Endothelial cell of umbilical vein (primary cell): ENCODE data around the gene FAM221B. TPM values are rescaled to one million over a fixed set of nuclear protein-coding genes. Genes with fewer than 3 reads are reported as not detected.

ENCODE experiments used
- BruUV-seq: library from RNA; stranded (reverse); fragments of 400-500 nt; replicated peaks from 2 replicates; lab custom pipeline; 2021; lab: Mats Ljungman, UMichigan
- CTCF ChIA-PET: fragments of 300-600, 350-600 bp; sonication (Branson Sonifier 250); formaldehyde crosslinking; loops from one replicate; lab custom pipeline; 2021; ENCODE audit warnings: antibody characterized with exemption, inconsistent platforms; lab: Charles Lee
- POLR2A ChIA-PET: fragments of 300-600, 350-600 bp; sonication (Branson Sonifier 250); formaldehyde crosslinking; loops from one replicate; lab custom pipeline; 2021; ENCODE audit warnings: antibody characterized with exemption, inconsistent platforms; lab: Charles Lee
- DNase-seq: peaks from one replicate; pipeline ENCODE4 v3.0.0-alpha.2; 2011; ENCODE audit warnings: low read depth, low spot score
- FAIRE-seq: peaks from 2 replicates; lab custom pipeline; 2011; peaks lifted over from hg19 to GRCh38; lab: Jason Lieb, UNC
- H2AFZ ChIP-seq: 2 replicates; pipeline ENCODE4 v1.6.0; 2012; ENCODE audit warnings: low read depth, low read length, control low read depth, inconsistent platforms
- H3K27ac ChIP-seq: 2 replicates; pipeline ENCODE4 v1.5.1; 2011; ENCODE audit warnings: low read depth, mild to moderate bottlenecking, control low read depth, low read length, moderate library complexity; ENCODE audit not compliant: insufficient read depth
- H3K27me3 ChIP-seq, 2 experiments: 2 replicates each; pipeline versions ENCODE4 v1.6.0 to v1.6.1; 2011; ENCODE audit warnings: low read length in 2 of 2, mixed read lengths in 1 of 2; ENCODE audit not compliant: control insufficient read depth in 2 of 2, insufficient read depth in 2 of 2
- H3K36me3 ChIP-seq, 2 experiments: 2 replicates in 1 of 2; 3 replicates in 1 of 2; pipeline ENCODE4 v1.5.1; 2011; ENCODE audit warnings: low read length in 2 of 2, mild to moderate bottlenecking in 1 of 2, moderate library complexity in 1 of 2; ENCODE audit not compliant: control insufficient read depth in 2 of 2, insufficient read depth in 2 of 2; ENCODE audit errors: extremely low read depth in 1 of 2
- H3K4me1 ChIP-seq: 3 replicates; pipeline ENCODE4 v1.5.1; 2011; ENCODE audit warnings: mild to moderate bottlenecking, low read length; ENCODE audit not compliant: control insufficient read depth, insufficient read depth; ENCODE audit errors: extremely low read depth
- H3K4me2 ChIP-seq: 2 replicates; pipeline ENCODE4 v1.6.1; 2011; ENCODE audit warnings: low read length, control low read depth, mixed read lengths; ENCODE audit not compliant: insufficient read depth
- H3K4me3 ChIP-seq, 3 experiments: fragments of 200-600 bp in 1 of 3; sonication (generic), shearing (Covaris generic) in 1 of 3; replicated peaks in 1 of 3; 2 replicates each; pipeline ENCODE4 v1.5.1; 2011 to 2016; ENCODE audit warnings: control low read depth in 3 of 3, low read length in 3 of 3, mild to moderate bottlenecking in 2 of 3, inconsistent platforms in 1 of 3, low read depth in 1 of 3, moderate library complexity in 1 of 3; ENCODE audit not compliant: insufficient read depth in 1 of 3
- H3K79me2 ChIP-seq: 2 replicates; pipeline ENCODE4 v1.6.0; 2012; ENCODE audit warnings: low read length, inconsistent platforms; ENCODE audit not compliant: control insufficient read depth, insufficient read depth
- H3K9ac ChIP-seq: replicated peaks from 2 replicates; pipeline ENCODE3; 2011; ENCODE audit warnings: low read length, control low read depth; ENCODE audit not compliant: insufficient read depth; ENCODE audit errors: extremely low read depth
- H3K9me1 ChIP-seq: replicated peaks from 3 replicates; pipeline ENCODE4 v1.6.0; 2011; ENCODE audit warnings: mild to moderate bottlenecking, low read length; ENCODE audit not compliant: control insufficient read depth, insufficient read depth; ENCODE audit errors: extremely low read depth
- H3K9me3 ChIP-seq: replicated peaks from 2 replicates; pipeline ENCODE4 v1.5.1; 2012; ENCODE audit warnings: low read length, inconsistent platforms; ENCODE audit not compliant: control insufficient read depth, insufficient read depth
- H4K20me1 ChIP-seq: replicated peaks from 2 replicates; pipeline ENCODE3; 2011; ENCODE audit warnings: mild to moderate bottlenecking, low read length; ENCODE audit not compliant: control insufficient read depth, insufficient read depth; ENCODE audit errors: extremely low read depth
- EZH2 ChIP-seq: IDR thresholded peaks from 2 replicates; pipeline ENCODE4 v1.6.1; 2012; ENCODE audit warnings: borderline replicate concordance, low read depth, mild to moderate bottlenecking, moderate library complexity, low read length, inconsistent platforms; ENCODE audit not compliant: severe bottlenecking
- FOS ChIP-seq: IDR thresholded peaks from 2 replicates; pipeline ENCODE4 v1.6.1; 2011; ENCODE audit warnings: mild to moderate bottlenecking, low read length, moderate library complexity, borderline replicate concordance; ENCODE audit not compliant: insufficient read depth
- GATA2 ChIP-seq: IDR thresholded peaks from 2 replicates; pipeline ENCODE4 v1.7.0; 2011; ENCODE audit warnings: low read depth, mild to moderate bottlenecking, moderate library complexity, mixed read lengths, low read length; ENCODE audit not compliant: insufficient read length, insufficient read depth
- JUN ChIP-seq: IDR thresholded peaks from 2 replicates; pipeline ENCODE4 v1.6.1; 2011; ENCODE audit warnings: borderline replicate concordance, low read depth; ENCODE audit not compliant: insufficient read length, insufficient read depth
- MAX ChIP-seq: IDR thresholded peaks from 2 replicates; pipeline ENCODE4 v1.6.1; 2011; ENCODE audit not compliant: insufficient read depth, insufficient read length
- MYC ChIP-seq: IDR thresholded peaks from one replicate; pipeline ENCODE4 v1.6.1; 2011; ENCODE audit warnings: mild to moderate bottlenecking, low read depth, low read length
- POLR2A ChIP-seq: IDR thresholded peaks from 2 replicates; pipeline ENCODE4 v1.6.1; 2012; ENCODE audit warnings: low read depth, mild to moderate bottlenecking, control low read depth, low read length
- POLR2AphosphoS5 ChIP-seq: IDR thresholded peaks from 2 replicates; pipeline ENCODE4 v1.6.1; 2012; ENCODE audit warnings: low read depth, mild to moderate bottlenecking, control low read depth, low read length, moderate library complexity; ENCODE audit not compliant: insufficient read depth
- dilution Hi-C: fragments of 300-500 bp; cut with MboI; formaldehyde crosslinking; loops from one replicate; pipeline ENCODE4 v1.15.0; 2019; ENCODE audit warnings: low sequenced_read_pairs; ENCODE audit not compliant: extremely low pct_ligation_motif_present
- intact Hi-C: fragments of 100-400 bp; cut with micrococcal nuclease; formaldehyde crosslinking; loops from one replicate; pipeline ENCODE4 v1.10.0; 2022
- polyA plus RNA-seq, 4 experiments: library from polyadenylated mRNA; depleted of rRNA in 3 of 4; stranded (reverse) in 3 of 4; unstranded in 1 of 4; fragments of >200 nt; gene quantifications; 2 replicates each; pipeline versions ENCODE4 v1.2.1 to v1.2.3, GENCODE V29; 2011 to 2012; ENCODE audit warnings: missing spikeins in 1 of 4
- total RNA-seq: library from RNA; stranded (reverse); gene quantifications from 2 replicates; pipeline ENCODE4 v1.2.3, GENCODE V29; 2021
- TF ChIP-seq, protein P1 (sequence below), 2 donors: IDR thresholded peaks; 1 replicate in 1 of 2; 2 replicates in 1 of 2; pipeline ENCODE4 v1.5.1; 2011; ENCODE audit warnings: low read length in 2 of 2, mild to moderate bottlenecking in 2 of 2, moderate library complexity in 2 of 2, control low read depth in 1 of 2, inconsistent platforms in 1 of 2, low read depth in 1 of 2; ENCODE audit not compliant: insufficient read depth in 1 of 2; ENCODE audit errors: extremely low read depth in 1 of 2

Gene FAM221B
- total and polyA plus RNA-seq, 2 donors (not counting 3 experiments of a cell fraction or from before 2014, with no cell fraction given): not detected

GRCh38 chr9:35870351-35870923, 41.9 kb upstream of the FAM221B start, which contains the start of gene OR13J1:
TSS of gene OR13J1 (minus strand) at chr9:35870401. CDS start at chr9:35870401, 0 bp downstream.
- intact Hi-C loops: no loop called here
- POLR2A ChIA-PET: no interaction called here

More at GRCh38 chr9:35870351-35870923, 41.9 kb upstream of the FAM221B start, which contains the start of gene OR13J1:
- no peaks in the 10 kb centered on the region for H3K79me2 ChIP-seq
- DNase-seq (no peak), FAIRE-seq (no peak)
- dilution Hi-C loops: no loop called here
- no peak within 1 kb of the TSS for H3K4me2 ChIP-seq
- H4K20me1 ChIP-seq: no peaks in the 10 kb centered on the region
- no peak within 1 kb of the TSS for H3K27ac ChIP-seq
- H3K36me3 ChIP-seq: no peaks in the 10 kb centered on the region
- CTCF ChIA-PET: interaction anchor here (1.0 to 3.0 kb wide), 3 partner anchors 10 to 80 kb away, joined by 3 to 13 read pairs (median 5); no protein-coding TSS in a partner anchor
- H2AFZ ChIP-seq: no peak within 1 kb of the TSS
- H3K4me1 ChIP-seq: no peaks in the 10 kb centered on the region
- H3K27me3 ChIP-seq: peaks cover under 1 to 3% of the 10 kb centered on the region in 2 experiments
- TF ChIP-seq JUN: no peak
- no peak for TF ChIP-seq POLR2A
- TF ChIP-seq, protein P1, sequence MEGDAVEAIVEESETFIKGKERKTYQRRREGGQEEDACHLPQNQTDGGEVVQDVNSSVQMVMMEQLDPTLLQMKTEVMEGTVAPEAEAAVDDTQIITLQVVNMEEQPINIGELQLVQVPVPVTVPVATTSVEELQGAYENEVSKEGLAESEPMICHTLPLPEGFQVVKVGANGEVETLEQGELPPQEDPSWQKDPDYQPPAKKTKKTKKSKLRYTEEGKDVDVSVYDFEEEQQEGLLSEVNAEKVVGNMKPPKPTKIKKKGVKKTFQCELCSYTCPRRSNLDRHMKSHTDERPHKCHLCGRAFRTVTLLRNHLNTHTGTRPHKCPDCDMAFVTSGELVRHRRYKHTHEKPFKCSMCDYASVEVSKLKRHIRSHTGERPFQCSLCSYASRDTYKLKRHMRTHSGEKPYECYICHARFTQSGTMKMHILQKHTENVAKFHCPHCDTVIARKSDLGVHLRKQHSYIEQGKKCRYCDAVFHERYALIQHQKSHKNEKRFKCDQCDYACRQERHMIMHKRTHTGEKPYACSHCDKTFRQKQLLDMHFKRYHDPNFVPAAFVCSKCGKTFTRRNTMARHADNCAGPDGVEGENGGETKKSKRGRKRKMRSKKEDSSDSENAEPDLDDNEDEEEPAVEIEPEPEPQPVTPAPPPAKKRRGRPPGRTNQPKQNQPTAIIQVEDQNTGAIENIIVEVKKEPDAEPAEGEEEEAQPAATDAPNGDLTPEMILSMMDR (IDR thresholded peaks at IDR 0.05; ENCODE audit: extremely low read depth in 1 of 2, insufficient read depth in 1 of 2, low read depth in 1 of 2, low read length in 2 of 2): no peak
- TF ChIP-seq FOS: no peak
- TF ChIP-seq GATA2: no peak
- no peak for TF ChIP-seq EZH2
- TF ChIP-seq MYC: no peak
- TF ChIP-seq POLR2AphosphoS5: no peak
- no peak for TF ChIP-seq MAX
- no peaks in the 10 kb centered on the region for H3K9me3 ChIP-seq
- H3K9ac ChIP-seq: no peak within 1 kb of the TSS
- no peak within 1 kb of the TSS for H3K4me3 ChIP-seq
- no TSS peak for BruUV-seq
- no peaks in the 10 kb centered on the region for H3K9me1 ChIP-seq
